A673 (cell line): Measurements from ENCODE around the gene FAM210A. TPM values are rescaled to one million over a fixed set of nuclear protein-coding genes. Genes with fewer than 3 reads are reported as not detected.

Experiments
- BruUV-seq: library from RNA; stranded (reverse); fragments of 400-500 nt; replicated peaks from 2 replicates; lab custom pipeline; 2021; lab: Mats Ljungman, UMichigan
- CTCF ChIA-PET: fragments of 300-600 bp; sonication (Branson Sonifier 250); formaldehyde crosslinking; loops from one replicate; lab custom pipeline; 2022; ENCODE audit warnings: antibody characterized with exemption; lab: Charles Lee
- POLR2A ChIA-PET: fragments of 300-600 bp; sonication (Branson Sonifier 250); formaldehyde crosslinking; loops from one replicate; lab custom pipeline; 2022; ENCODE audit warnings: antibody characterized with exemption; ENCODE audit not compliant: low non-redundant PET; lab: Charles Lee
- DNase-seq: peaks from one replicate; pipeline ENCODE4 v3.0.0-alpha.2; 2015; ENCODE audit warnings: low spot score
- H3K27ac ChIP-seq: fragments of 200-600 bp; sonication (generic); 2 replicates; pipeline ENCODE4 v1.5.1; 2016; ENCODE audit warnings: mixed run types, low read depth, mild to moderate bottlenecking, mixed read lengths, antibody characterized with exemption, low read length; ENCODE audit not compliant: poor library complexity, severe bottlenecking
- H3K27me3 ChIP-seq: fragments of 200-600 bp; sonication (generic); replicated peaks from 2 replicates; pipeline ENCODE4 v1.6.1; 2017; ENCODE audit warnings: mixed run types, low read depth, mild to moderate bottlenecking, mixed read lengths, antibody characterized with exemption, low read length; ENCODE audit not compliant: insufficient read depth, poor library complexity
- H3K36me3 ChIP-seq: fragments of 200-600 bp; sonication (generic); 2 replicates; pipeline ENCODE4 v1.6.1; 2016; ENCODE audit warnings: mixed run types, mild to moderate bottlenecking, mixed read lengths, antibody characterized with exemption, low read length; ENCODE audit not compliant: insufficient read depth, poor library complexity, severe bottlenecking
- H3K4me1 ChIP-seq: fragments of 200-600 bp; sonication (generic); 2 replicates; pipeline ENCODE4 v1.6.1; 2017; ENCODE audit warnings: mixed run types, mild to moderate bottlenecking, mixed read lengths, antibody characterized with exemption, low read length; ENCODE audit not compliant: insufficient read depth, poor library complexity, severe bottlenecking
- H3K4me3 ChIP-seq: fragments of 200-600 bp; sonication (generic); 2 replicates; pipeline ENCODE4 v1.5.1; 2016; ENCODE audit warnings: low read depth, mixed run types, mild to moderate bottlenecking, mixed read lengths, low read length; ENCODE audit not compliant: poor library complexity, severe bottlenecking
- H3K9me3 ChIP-seq: fragments of 200-600 bp; sonication (generic); 2 replicates; pipeline ENCODE4 v1.6.1; 2016; ENCODE audit warnings: mixed run types, low read depth, mild to moderate bottlenecking, mixed read lengths, antibody characterized with exemption, low read length; ENCODE audit not compliant: poor library complexity, severe bottlenecking
- EZH2 ChIP-seq: fragments of 200-600 bp; sonication (generic); IDR thresholded peaks from 2 replicates; pipeline ENCODE4 v1.6.1; 2017; ENCODE audit warnings: borderline replicate concordance, low read depth, mild to moderate bottlenecking, mixed read lengths, antibody characterized with exemption, low read length; ENCODE audit not compliant: poor library complexity, severe bottlenecking
- intact Hi-C: fragments of 100-400 bp; cut with micrococcal nuclease; formaldehyde crosslinking; loops from one replicate; pipeline ENCODE4 v1.10.0; 2022; ENCODE audit not compliant: unreplicated experiment
- total RNA-seq: library from RNA; stranded (reverse); gene quantifications from 2 replicates; pipeline ENCODE4 v1.2.3, GENCODE V29; 2021
- TF ChIP-seq, protein P1 (sequence below): fragments of 300-800, 200-600 bp; sonication (generic); conservative IDR thresholded peaks from 2 replicates; pipeline ENCODE4 v1.5.1; 2017; ENCODE audit warnings: low read depth, mild to moderate bottlenecking, antibody characterized with exemption, low read length, moderate library complexity, mixed read lengths

FAM210A gene
- total RNA-seq, 1 experiment from 2014 or later = 18.6 TPM

DNA sequence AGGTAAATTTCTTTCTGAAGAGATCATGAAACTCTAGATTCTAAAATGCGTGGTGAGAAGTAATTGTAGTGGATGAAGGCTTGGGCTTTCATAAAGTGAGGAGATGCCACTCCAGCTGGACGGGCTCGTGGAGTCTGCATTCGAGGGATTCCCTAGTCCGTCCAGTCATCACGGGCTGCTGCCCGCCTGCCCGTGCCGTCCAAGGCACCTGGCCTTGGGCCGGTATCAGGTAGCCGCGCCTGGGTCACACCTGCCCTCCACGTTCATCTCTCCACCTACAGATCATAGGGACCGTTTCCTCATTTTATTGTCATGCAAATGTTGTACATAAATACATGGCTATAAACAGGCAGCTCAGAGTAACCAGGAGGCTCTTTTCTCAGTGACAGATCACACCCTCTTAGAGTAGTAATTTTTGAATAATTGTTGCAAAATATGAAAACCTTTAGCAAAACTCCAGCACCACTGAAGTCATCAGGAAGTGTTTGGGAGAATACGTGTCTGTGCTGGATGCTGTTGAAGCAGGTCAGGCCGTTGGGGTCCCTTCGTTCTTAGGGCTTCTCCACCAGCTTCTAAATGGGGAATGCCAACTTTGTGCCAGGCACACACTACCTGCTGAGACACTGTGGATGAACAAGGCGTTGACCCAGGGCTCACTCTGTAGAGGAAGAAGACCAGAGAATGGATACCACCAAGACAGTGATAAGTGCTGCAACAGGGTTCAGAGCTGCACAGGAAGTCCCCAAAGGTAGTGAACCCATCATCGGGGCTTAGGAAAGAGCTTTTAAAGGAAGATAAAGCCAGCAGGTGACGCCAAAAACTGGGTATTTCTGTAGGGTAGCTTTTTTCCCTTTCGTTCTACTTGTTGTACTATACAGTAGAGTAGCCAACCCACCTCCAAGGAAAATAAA lies 112.5 kb downstream of the FAM210A start:
- Histone ChIP-seq H3K9me3 (no peaks in the 10 kb centered on the region), H3K4me3 (no peak overlapping the region), H3K27ac (no peak overlapping the region), H3K36me3 (no peaks in the 10 kb centered on the region), H3K27me3 (peaks cover 24% of the 10 kb centered on the region), H3K4me1 (peaks cover 33% of the 10 kb centered on the region)
- CTCF ChIA-PET = interaction anchor here (0.6 to 1.6 kb wide), 3 partner anchors 126 to 454 kb away, joined by 3 to 6 read pairs (median 3); no protein-coding TSS in a partner anchor
- DNase-seq = no peak
- intact Hi-C loops = no loop called here
- no peak for TF ChIP-seq EZH2
- TF ChIP-seq, protein P1, sequence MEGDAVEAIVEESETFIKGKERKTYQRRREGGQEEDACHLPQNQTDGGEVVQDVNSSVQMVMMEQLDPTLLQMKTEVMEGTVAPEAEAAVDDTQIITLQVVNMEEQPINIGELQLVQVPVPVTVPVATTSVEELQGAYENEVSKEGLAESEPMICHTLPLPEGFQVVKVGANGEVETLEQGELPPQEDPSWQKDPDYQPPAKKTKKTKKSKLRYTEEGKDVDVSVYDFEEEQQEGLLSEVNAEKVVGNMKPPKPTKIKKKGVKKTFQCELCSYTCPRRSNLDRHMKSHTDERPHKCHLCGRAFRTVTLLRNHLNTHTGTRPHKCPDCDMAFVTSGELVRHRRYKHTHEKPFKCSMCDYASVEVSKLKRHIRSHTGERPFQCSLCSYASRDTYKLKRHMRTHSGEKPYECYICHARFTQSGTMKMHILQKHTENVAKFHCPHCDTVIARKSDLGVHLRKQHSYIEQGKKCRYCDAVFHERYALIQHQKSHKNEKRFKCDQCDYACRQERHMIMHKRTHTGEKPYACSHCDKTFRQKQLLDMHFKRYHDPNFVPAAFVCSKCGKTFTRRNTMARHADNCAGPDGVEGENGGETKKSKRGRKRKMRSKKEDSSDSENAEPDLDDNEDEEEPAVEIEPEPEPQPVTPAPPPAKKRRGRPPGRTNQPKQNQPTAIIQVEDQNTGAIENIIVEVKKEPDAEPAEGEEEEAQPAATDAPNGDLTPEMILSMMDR = no peak
- POLR2A ChIA-PET = no interaction called here
- no TSS peak for BruUV-seq

Other genes with a start within 250 kb of the FAM210A start
- gene RNMT, start 115 bp upstream of the FAM210A start, total RNA-seq = 31.4 and 37.8 TPM in 2 replicates
- gene MC5R, start 97.6 kb upstream of the FAM210A start, total RNA-seq = not detected in 2 replicates
- gene MC2R, start 189.0 kb upstream of the FAM210A start, total RNA-seq = not detected in 2 replicates